ENCODE measurements around the gene LGALS7. TPM values are rescaled to one million over a fixed set of nuclear protein-coding genes. Genes with fewer than 3 reads are reported as not detected.

Gene LGALS7
- total and polyA plus RNA-seq, 2 of the 8 experiments (the other 6 are each of a cell fraction or from before 2014, with no cell fraction given) = 0.32 TPM; not detected in 1

DNA sequence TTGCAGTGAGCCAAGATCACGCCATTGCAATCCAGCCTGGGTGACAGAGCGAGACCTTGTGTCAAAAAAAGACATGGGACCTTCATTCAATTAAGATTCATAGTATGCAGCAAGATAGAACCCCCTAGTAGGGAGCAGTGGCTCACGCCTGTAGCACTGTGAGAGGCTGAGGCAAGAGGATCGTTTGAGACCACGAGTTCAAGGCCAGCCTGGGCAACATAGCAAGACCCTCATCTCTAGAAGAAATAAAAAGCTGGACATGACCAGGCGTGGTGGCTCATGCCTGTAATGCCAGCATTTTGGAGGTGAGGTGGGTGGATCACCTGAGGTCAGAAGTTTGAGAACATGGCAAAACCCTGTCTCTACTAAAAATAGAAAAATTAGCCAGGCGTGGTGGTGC is 7.1 kb upstream of the LGALS7 start (continued):
- TF ChIP-seq CHD7 (IDR thresholded peaks at IDR 0.05; ENCODE audit: insufficient replicate concordance, low read length) (no peak), BCL11A (IDR thresholded peaks at IDR 0.05; ENCODE audit: low read depth in 2 of 2, low read length in 2 of 2) (no peak), SP4 (IDR thresholded peaks at IDR 0.05; ENCODE audit: low read length) (no peak), TEAD4 (IDR thresholded peaks at IDR 0.05; ENCODE audit: low read depth, low read length) (no peak), SIX5 (IDR thresholded peaks at IDR 0.05; ENCODE audit: low read depth, low read length) (no peak), PHF8 (conservative IDR thresholded peaks at IDR 0.05; ENCODE audit: low read depth, low read length) (no peak)

Measured in H1 (cell line).